ENCODE results near the gene MAST1.

Gene MAST1

DNA sequence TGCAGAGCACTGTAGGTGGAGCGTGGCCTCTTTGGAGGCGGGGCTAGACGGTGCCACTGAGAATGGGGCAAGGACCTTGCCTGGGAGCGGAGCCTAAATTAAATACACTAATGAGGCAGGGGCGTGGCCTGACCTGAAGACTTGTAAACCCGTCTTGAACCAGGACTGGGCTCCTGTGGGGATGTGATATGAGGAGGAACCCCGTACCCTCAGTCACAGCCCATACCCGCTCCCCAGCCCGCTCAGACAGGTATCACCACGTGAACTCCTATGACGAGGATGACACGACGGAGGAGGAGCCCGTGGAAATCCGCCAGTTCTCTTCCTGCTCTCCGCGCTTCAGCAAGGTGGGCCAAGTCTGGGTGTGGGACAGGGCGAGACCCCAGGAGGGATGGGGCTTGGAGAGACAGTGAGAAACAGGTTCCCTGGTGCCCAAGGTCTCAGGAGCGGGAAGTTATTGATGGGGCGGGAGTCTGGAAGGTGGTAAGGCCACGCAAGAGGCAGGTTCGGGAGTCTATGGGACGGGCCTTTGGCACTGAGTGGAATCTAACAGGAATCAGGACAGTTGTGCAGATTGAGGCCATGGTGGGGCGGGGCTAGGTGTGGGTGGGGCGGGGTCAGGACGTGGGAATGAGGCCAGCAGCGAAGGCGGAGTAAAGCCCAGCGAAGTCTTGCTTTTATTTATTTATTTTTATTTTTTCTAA lies 28.3 kb downstream of the MAST1 start:
- in situ Hi-C loops (cut with MboI; ENCODE audit: low sequenced_read_pairs, unreplicated experiment): no loop called here
- DNase-seq (ENCODE audit: low spot score): no peak
- TF ChIP-seq, protein P1, sequence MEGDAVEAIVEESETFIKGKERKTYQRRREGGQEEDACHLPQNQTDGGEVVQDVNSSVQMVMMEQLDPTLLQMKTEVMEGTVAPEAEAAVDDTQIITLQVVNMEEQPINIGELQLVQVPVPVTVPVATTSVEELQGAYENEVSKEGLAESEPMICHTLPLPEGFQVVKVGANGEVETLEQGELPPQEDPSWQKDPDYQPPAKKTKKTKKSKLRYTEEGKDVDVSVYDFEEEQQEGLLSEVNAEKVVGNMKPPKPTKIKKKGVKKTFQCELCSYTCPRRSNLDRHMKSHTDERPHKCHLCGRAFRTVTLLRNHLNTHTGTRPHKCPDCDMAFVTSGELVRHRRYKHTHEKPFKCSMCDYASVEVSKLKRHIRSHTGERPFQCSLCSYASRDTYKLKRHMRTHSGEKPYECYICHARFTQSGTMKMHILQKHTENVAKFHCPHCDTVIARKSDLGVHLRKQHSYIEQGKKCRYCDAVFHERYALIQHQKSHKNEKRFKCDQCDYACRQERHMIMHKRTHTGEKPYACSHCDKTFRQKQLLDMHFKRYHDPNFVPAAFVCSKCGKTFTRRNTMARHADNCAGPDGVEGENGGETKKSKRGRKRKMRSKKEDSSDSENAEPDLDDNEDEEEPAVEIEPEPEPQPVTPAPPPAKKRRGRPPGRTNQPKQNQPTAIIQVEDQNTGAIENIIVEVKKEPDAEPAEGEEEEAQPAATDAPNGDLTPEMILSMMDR (IDR thresholded peaks at IDR 0.05; ENCODE audit: borderline replicate concordance, control extremely low read depth, extremely low read depth, insufficient read depth, missing control alignments): no peak

DNA sequence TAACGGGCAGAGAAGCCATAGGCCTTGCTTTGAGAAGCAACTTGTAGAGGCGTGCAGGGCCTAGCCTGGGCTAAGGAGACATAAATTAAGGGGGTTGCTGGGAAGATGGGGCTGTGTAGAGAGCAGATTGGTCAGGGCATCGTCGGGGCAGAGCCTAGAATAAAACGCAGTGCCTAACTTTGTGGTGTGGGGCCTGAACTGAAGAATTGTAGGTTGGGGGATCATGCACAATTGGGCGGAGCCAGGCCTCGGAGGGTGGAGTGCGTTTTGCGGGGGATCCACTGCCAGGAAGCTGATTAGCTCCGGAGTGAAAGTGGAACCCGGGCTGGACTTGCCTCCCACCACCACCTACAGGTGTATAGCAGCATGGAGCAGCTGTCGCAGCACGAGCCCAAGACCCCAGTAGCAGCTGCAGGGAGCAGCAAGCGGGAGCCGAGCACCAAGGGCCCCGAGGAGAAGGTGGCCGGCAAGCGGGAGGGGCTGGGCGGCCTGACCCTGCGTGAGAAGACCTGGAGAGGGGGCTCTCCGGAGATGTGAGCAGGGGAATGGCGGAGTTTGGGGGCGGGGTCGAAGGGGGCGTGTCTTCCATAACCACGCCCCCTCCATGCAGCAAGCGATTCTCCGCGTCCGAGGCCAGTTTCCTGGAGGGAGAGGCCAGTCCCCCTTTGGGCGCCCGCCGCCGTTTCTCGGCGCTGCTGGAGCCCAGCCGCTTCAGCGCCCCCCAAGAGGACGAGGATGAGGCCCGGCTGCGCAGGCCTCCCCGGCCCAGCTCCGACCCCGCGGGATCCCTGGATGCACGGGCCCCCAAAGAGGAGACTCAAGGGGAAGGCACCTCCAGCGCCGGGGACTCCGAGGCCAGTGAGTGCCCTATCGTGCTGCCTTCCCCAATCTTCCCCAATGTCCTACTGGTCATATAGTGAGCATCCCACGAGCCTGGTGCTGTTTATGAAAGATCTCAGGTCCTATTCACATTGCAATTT lies 29.1 kb downstream of the MAST1 start:
- in situ Hi-C loops (cut with MboI; ENCODE audit: low sequenced_read_pairs, unreplicated experiment): no loop called here
- DNase-seq (ENCODE audit: low spot score): peak; percentile 97

DNA sequence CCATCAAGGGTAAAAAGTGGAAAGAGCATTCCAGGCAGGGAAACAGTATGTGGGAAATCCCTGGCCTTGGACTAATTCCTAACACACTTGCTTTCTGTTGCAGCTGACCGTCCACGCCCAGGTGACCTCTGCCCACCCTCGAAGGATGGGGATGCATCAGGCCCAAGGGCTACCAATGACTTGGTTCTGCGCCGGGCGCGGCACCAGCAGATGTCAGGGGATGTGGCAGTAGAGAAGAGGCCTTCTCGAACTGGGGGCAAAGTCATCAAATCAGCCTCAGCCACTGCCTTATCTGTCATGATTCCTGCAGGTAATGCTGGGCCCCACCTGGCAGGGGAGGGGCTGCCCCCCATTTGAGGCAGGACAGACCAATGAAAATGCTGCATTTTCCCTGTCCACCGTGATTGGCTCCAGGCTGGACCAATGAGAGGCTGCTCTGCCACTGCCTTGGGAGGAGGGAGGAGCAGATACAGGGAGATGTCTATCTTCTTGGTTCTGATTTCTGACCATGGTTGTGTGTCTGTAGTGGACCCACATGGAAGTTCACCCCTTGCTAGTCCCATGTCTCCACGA lies 30.3 kb downstream of the MAST1 start:
- in situ Hi-C loops (cut with MboI; ENCODE audit: low sequenced_read_pairs, unreplicated experiment): no loop called here
- peak; percentile 62 for DNase-seq (ENCODE audit: low spot score)
- TF ChIP-seq, protein P1 (IDR thresholded peaks at IDR 0.05; ENCODE audit: borderline replicate concordance, control extremely low read depth, extremely low read depth, insufficient read depth, missing control alignments): no peak

More for the DNA sequence above, 29.1 kb downstream of the MAST1 start:
- TF ChIP-seq, protein P1 (IDR thresholded peaks at IDR 0.05; ENCODE audit: borderline replicate concordance, control extremely low read depth, extremely low read depth, insufficient read depth, missing control alignments): no peak

DNA sequence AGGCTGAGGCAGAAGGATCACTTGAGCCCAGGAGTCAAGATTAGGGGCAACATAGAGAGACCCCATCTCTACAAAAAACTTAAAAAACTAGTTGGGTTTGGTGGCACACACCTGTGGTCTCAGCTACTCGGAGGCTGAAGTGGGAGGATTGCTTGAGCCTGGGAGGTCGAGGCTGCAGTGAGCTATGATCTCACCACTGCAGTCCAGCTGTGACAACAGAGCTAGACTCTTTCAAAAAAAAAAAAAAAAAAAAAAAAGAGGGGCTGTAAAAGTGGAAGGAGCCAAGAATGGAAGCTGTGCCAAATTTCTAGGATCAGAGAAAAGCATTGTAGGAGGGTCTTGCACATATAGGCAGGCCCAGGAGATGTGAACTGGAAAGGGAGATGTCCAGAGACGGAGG lies 33.4 kb downstream of the MAST1 start:
- no peak for DNase-seq (ENCODE audit: low spot score)
- TF ChIP-seq, protein P1 (IDR thresholded peaks at IDR 0.05; ENCODE audit: borderline replicate concordance, control extremely low read depth, extremely low read depth, insufficient read depth, missing control alignments): no peak
- in situ Hi-C loops (cut with MboI; ENCODE audit: low sequenced_read_pairs, unreplicated experiment): no loop called here

DNA sequence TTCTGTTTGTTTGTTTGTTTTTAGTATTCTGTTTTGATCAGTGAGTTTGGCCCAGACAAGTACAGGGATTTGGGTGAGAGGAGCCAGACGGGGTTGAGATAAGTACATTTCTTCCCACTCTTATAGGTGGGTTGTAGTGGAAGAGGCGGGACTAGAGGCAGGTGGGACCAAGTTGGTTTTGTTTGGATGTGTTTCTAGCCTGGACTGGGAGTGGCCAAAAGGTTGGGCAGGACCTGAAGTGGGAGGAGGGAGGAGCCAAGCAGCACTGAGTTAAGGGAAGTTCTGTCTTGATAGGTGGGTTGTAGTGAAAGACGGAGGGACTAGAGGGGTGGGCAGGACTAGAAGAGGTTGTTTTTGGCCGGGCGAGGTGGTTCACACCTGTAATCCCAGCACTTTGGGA lies 33.9 kb downstream of the MAST1 start:
- no peak for DNase-seq (ENCODE audit: low spot score)

More for the DNA sequence above, 33.9 kb downstream of the MAST1 start:
- in situ Hi-C loops (cut with MboI; ENCODE audit: low sequenced_read_pairs, unreplicated experiment): no loop called here
- TF ChIP-seq, protein P1 (IDR thresholded peaks at IDR 0.05; ENCODE audit: borderline replicate concordance, control extremely low read depth, extremely low read depth, insufficient read depth, missing control alignments): no peak

All from GM13976 (cell line).